ENCODE data around the gene PGM1.

PGM1 gene

GRCh38 chr1:63670164-63670563 is 77.0 kb downstream of the PGM1 start:
- no peak for TF ChIP-seq CTCF (IDR thresholded peaks at IDR 0.05)
- no peak overlapping the region for H3K4me3 ChIP-seq
- no peak overlapping the region for H3K27ac ChIP-seq
- DNase-seq (ENCODE audit: low spot score), result no peak

GRCh38 chr1:63671514-63671913 is 78.3 kb downstream of the PGM1 start:
- Histone ChIP-seq H3K4me3 (no peak overlapping the region), H3K27ac (no peak overlapping the region)
- DNase-seq (ENCODE audit: low spot score), result no peak
- TF ChIP-seq CTCF (IDR thresholded peaks at IDR 0.05), result no peak

- peak overlapping the region; percentile 28 to 42 for H3K27ac ChIP-seq
- no peak overlapping the region for H3K4me3 ChIP-seq
- peak; percentile 84 for DNase-seq (ENCODE audit: low spot score)
- peak; percentile 42 for TF ChIP-seq CTCF (IDR thresholded peaks at IDR 0.05)
Measured at GRCh38 chr1:63674238-63674864, 81.1 kb downstream of the PGM1 start.

- no peak for TF ChIP-seq CTCF (IDR thresholded peaks at IDR 0.05)
- Histone ChIP-seq H3K4me3 (no peak overlapping the region), H3K27ac (peak overlapping the region; percentile 28 to 48)
- no peak for DNase-seq (ENCODE audit: low spot score)
Measured at GRCh38 chr1:63674865-63675419, 81.7 kb downstream of the PGM1 start.

GRCh38 chr1:63675420-63675931 is 82.3 kb downstream of the PGM1 start:
- TF ChIP-seq CTCF (IDR thresholded peaks at IDR 0.05), result no peak
- Histone ChIP-seq H3K27ac (peak overlapping the region; percentile 28 to 48), H3K4me3 (no peak overlapping the region)
- DNase-seq (ENCODE audit: low spot score), result no peak

- no peak for TF ChIP-seq CTCF (IDR thresholded peaks at IDR 0.05)
- H3K4me3 ChIP-seq, result no peak overlapping the region
- no peak for DNase-seq (ENCODE audit: low spot score)
- H3K27ac ChIP-seq, result no peak overlapping the region
Measured at GRCh38 chr1:63677497-63677896, 84.3 kb downstream of the PGM1 start.

GRCh38 chr1:63678200-63678599 is 85.0 kb downstream of the PGM1 start:
- TF ChIP-seq CTCF (IDR thresholded peaks at IDR 0.05), result no peak
- DNase-seq (ENCODE audit: low spot score), result no peak
- H3K27ac ChIP-seq, result no peak overlapping the region
- H3K4me3 ChIP-seq, result no peak overlapping the region

All from coronary artery (tissue), 2 donors.